H9 (cell line): ENCODE measurements around the gene POLR2L. TPM values are rescaled to one million over a fixed set of nuclear protein-coding genes. Genes with fewer than 3 reads are reported as not detected.

ENCODE experiments used
- DNase-seq: peaks from one replicate; pipeline ENCODE4 v3.0.0-alpha.2; 2017
- H2AFZ ChIP-seq: one replicate; pipeline ENCODE4 v1.6.1; 2013; ENCODE audit warnings: mild to moderate bottlenecking, low read length, control low read depth, moderate library complexity
- H2AK5ac ChIP-seq: 2 replicates; pipeline ENCODE4 v1.6.1; 2013; ENCODE audit warnings: low read length, control low read depth, mixed read lengths; ENCODE audit not compliant: insufficient read length
- H2BK120ac ChIP-seq: one replicate; pipeline ENCODE4 v1.6.1; 2013; ENCODE audit warnings: low read depth, mild to moderate bottlenecking, low read length, control low read depth, inconsistent platforms; ENCODE audit not compliant: poor library complexity, severe bottlenecking
- H2BK12ac ChIP-seq: 2 replicates; pipeline ENCODE4 v1.6.1; 2013; ENCODE audit warnings: low read length, control low read depth, mixed read lengths, low read depth; ENCODE audit not compliant: insufficient read length
- H2BK15ac ChIP-seq: 2 replicates; pipeline ENCODE4 v1.6.1; 2013; ENCODE audit warnings: low read depth, low read length, control low read depth
- H2BK20ac ChIP-seq: one replicate; pipeline ENCODE4 v1.6.1; 2013; ENCODE audit warnings: low read depth, mild to moderate bottlenecking, low read length, control low read depth, inconsistent platforms; ENCODE audit not compliant: poor library complexity, severe bottlenecking
- H2BK5ac ChIP-seq: 2 replicates; pipeline ENCODE4 v1.6.1; 2013; ENCODE audit warnings: low read length, control low read depth, mixed read lengths; ENCODE audit not compliant: insufficient read length
- H3K14ac ChIP-seq: 2 replicates; pipeline ENCODE4 v1.6.1; 2013; ENCODE audit warnings: low read length, control low read depth; ENCODE audit not compliant: insufficient read depth
- H3K18ac ChIP-seq: 2 replicates; pipeline ENCODE4 v1.6.1; 2013; ENCODE audit warnings: low read depth, mild to moderate bottlenecking, mixed read lengths, low read length, control low read depth; ENCODE audit not compliant: insufficient read length
- H3K23ac ChIP-seq: 2 replicates; pipeline ENCODE4 v1.6.1; 2013; ENCODE audit warnings: low read length, control low read depth, mixed read lengths, low read depth; ENCODE audit not compliant: insufficient read length
- H3K23me2 ChIP-seq: 2 replicates; pipeline ENCODE4 v1.6.1; 2013; ENCODE audit warnings: low read depth, mild to moderate bottlenecking, mixed read lengths, low read length, control low read depth; ENCODE audit not compliant: insufficient read length, poor library complexity, severe bottlenecking
- H3K27ac ChIP-seq: 2 replicates; pipeline ENCODE4 v1.5.1; 2013; ENCODE audit warnings: low read length, control low read depth, mixed read lengths, low read depth; ENCODE audit not compliant: insufficient read length
- H3K27me3 ChIP-seq: 2 replicates; pipeline ENCODE4 v1.6.1; 2013; ENCODE audit warnings: low read length, control low read depth, inconsistent platforms; ENCODE audit not compliant: insufficient read depth
- H3K4ac ChIP-seq: 2 replicates; pipeline ENCODE4 v1.6.1; 2013; ENCODE audit warnings: low read depth, mild to moderate bottlenecking, control low read depth, inconsistent platforms, low read length, moderate library complexity
- H3K4me1 ChIP-seq: 2 replicates; pipeline ENCODE4 v1.6.1; 2013; ENCODE audit warnings: low read length, control low read depth, inconsistent platforms; ENCODE audit not compliant: insufficient read depth
- H3K4me2 ChIP-seq: 2 replicates; pipeline ENCODE4 v1.6.1; 2013; ENCODE audit warnings: low read length, control low read depth, mixed read lengths; ENCODE audit not compliant: insufficient read length, insufficient read depth
- H3K56ac ChIP-seq: 2 replicates; pipeline ENCODE4 v1.6.1; 2013; ENCODE audit warnings: low read depth, mild to moderate bottlenecking, mixed read lengths, low read length, control low read depth; ENCODE audit not compliant: insufficient read length
- H3K79me1 ChIP-seq: 2 replicates; pipeline ENCODE4 v1.6.1; 2013; ENCODE audit warnings: low read depth, mild to moderate bottlenecking, moderate library complexity, low read length, control low read depth, inconsistent platforms; ENCODE audit not compliant: insufficient read depth, poor library complexity, severe bottlenecking
- H3K79me2 ChIP-seq: 2 replicates; pipeline ENCODE4 v1.6.1; 2013; ENCODE audit warnings: low read length, control low read depth, inconsistent platforms; ENCODE audit not compliant: insufficient read depth
- H3K9ac ChIP-seq: 2 replicates; pipeline ENCODE4 v1.6.1; 2013; ENCODE audit warnings: low read length, control low read depth, mixed read lengths; ENCODE audit not compliant: insufficient read length; ENCODE audit errors: extremely low read depth
- H3K9me3 ChIP-seq: one replicate; pipeline ENCODE4 v1.6.1; 2013; ENCODE audit warnings: low read depth, low read length, inconsistent platforms; ENCODE audit not compliant: control insufficient read depth
- H3T11ph ChIP-seq: one replicate; pipeline ENCODE4 v1.6.1; 2013; ENCODE audit warnings: mild to moderate bottlenecking, low read length, control low read depth, inconsistent platforms
- H4K20me1 ChIP-seq: one replicate; pipeline ENCODE4 v1.6.1; 2013; ENCODE audit not compliant: control insufficient read depth, insufficient read length, insufficient read depth
- H4K5ac ChIP-seq: 2 replicates; pipeline ENCODE4 v1.6.1; 2013; ENCODE audit warnings: low read depth, mild to moderate bottlenecking, mixed read lengths, low read length, control low read depth; ENCODE audit not compliant: insufficient read length
- H4K8ac ChIP-seq: replicated peaks from 2 replicates; pipeline ENCODE4 v1.6.1; 2013; ENCODE audit warnings: low read length, control low read depth, mixed read lengths, low read depth; ENCODE audit not compliant: insufficient read length
- H4K91ac ChIP-seq: 2 replicates; pipeline ENCODE4 v1.6.1; 2013; ENCODE audit warnings: low read depth, mild to moderate bottlenecking, moderate library complexity, mixed read lengths, low read length, control low read depth; ENCODE audit not compliant: insufficient read length
- H3K27ac Mint-ChIP-seq, 3 experiments: 2 replicates in 2 of 3; 3 replicates in 1 of 3; pipeline ENCODE4 v1.8.0; 2020 to 2021; ENCODE audit warnings: mixed read lengths in 3 of 3, mild to moderate bottlenecking in 1 of 3, moderate library complexity in 1 of 3
- H3K27me3 Mint-ChIP-seq: 2 replicates; pipeline ENCODE4 v1.8.0; 2021; ENCODE audit warnings: low read depth, mild to moderate bottlenecking, moderate library complexity, mixed read lengths
- H3K36me3 Mint-ChIP-seq, 3 experiments: 2 replicates in 2 of 3; 3 replicates in 1 of 3; pipeline ENCODE4 v1.8.0; 2020 to 2021; ENCODE audit warnings: low read depth in 3 of 3, mixed read lengths in 3 of 3; ENCODE audit not compliant: insufficient read depth in 1 of 3
- H3K4me1 Mint-ChIP-seq, 2 experiments: 2 replicates each; pipeline ENCODE4 v1.8.0; 2020; ENCODE audit warnings: mixed read lengths in 2 of 2
- H3K4me3 Mint-ChIP-seq, 2 experiments: 2 replicates in 1 of 2; 3 replicates in 1 of 2; pipeline ENCODE4 v1.8.0; 2020 to 2021; ENCODE audit warnings: mild to moderate bottlenecking in 2 of 2, mixed read lengths in 2 of 2, moderate library complexity in 1 of 2
- H3K9me3 Mint-ChIP-seq, 2 experiments: 2 replicates in 1 of 2; 3 replicates in 1 of 2; pipeline ENCODE4 v1.8.0; 2020; ENCODE audit warnings: mild to moderate bottlenecking in 2 of 2, mixed read lengths in 2 of 2, moderate library complexity in 1 of 2
- CTCF ChIP-seq: fragments of 200-600 bp; sonication (generic); conservative IDR thresholded peaks from 3 replicates; pipeline ENCODE4 v1.8.0; 2021; ENCODE audit warnings: antibody characterized with exemption, mild to moderate bottlenecking
- WGBS: extraction: QIAGEN DNeasy Blood & Tissue Kit; methylation state at CpG from one replicate; pipeline ENCODE4 v1.1.7; 2013; ENCODE audit warnings: missing lambda C conversion rate, low lambda C conversion rate, mixed read lengths; ENCODE audit not compliant: insufficient read length; ENCODE audit errors: extremely low coverage; 5-methylcytosine and 5-hydroxymethylcytosine counted together
- total RNA-seq: library from RNA; stranded (reverse); gene quantifications from 2 replicates; pipeline ENCODE4 v1.2.1, GENCODE V29; 2021

Gene POLR2L
- total RNA-seq, 1 experiment from 2014 or later = 135 TPM

GRCh38 chr11:847876-848275, 5.5 kb upstream of the POLR2L start:
- H2BK12ac ChIP-seq = no peak overlapping the region
- peaks cover 24% of the 10 kb centered on the region for H3K23me2 ChIP-seq
- no peak overlapping the region for H3K27ac ChIP-seq
- H4K8ac ChIP-seq = no peak overlapping the region
- no peak overlapping the region for H3T11ph ChIP-seq
- no peak overlapping the region for H3K14ac ChIP-seq
- H4K5ac ChIP-seq = no peak overlapping the region
- no peak overlapping the region for H4K91ac ChIP-seq
- WGBS = no CpG with 5 or more reads among the region's 18 CpGs
- no peak for DNase-seq
- H3K4me3 Mint-ChIP-seq = no peak overlapping the region
- TF ChIP-seq CTCF = no peak
- no peaks in the 10 kb centered on the region for H3K36me3 Mint-ChIP-seq
- no peak overlapping the region for H3K4me2 ChIP-seq
- H3K4me1 ChIP-seq = peaks cover 2% of the 10 kb centered on the region; the same call in 1 of the 2 replicates
- H3K27me3 Mint-ChIP-seq = peaks cover 7% of the 10 kb centered on the region
- no peak overlapping the region for H2AK5ac ChIP-seq
- H4K20me1 ChIP-seq = peaks cover 6% of the 10 kb centered on the region
- H3K4me1 Mint-ChIP-seq = peaks cover 11 to 41% of the 10 kb centered on the region in 2 experiments
- H3K9ac ChIP-seq = no peak overlapping the region
- no peak overlapping the region for H2BK120ac ChIP-seq
- H3K79me2 ChIP-seq = no peaks in the 10 kb centered on the region
- H2BK5ac ChIP-seq = no peak overlapping the region
- no peak overlapping the region for H2BK20ac ChIP-seq
- H3K4ac ChIP-seq = no peak overlapping the region
- H3K9me3 ChIP-seq = no peaks in the 10 kb centered on the region
- no peaks in the 10 kb centered on the region for H3K9me3 Mint-ChIP-seq
- no peaks in the 10 kb centered on the region for H3K79me1 ChIP-seq
- H3K23ac ChIP-seq = no peak overlapping the region
- H2BK15ac ChIP-seq = no peak overlapping the region
- no peak overlapping the region for H2AFZ ChIP-seq
- no peak overlapping the region for H3K18ac ChIP-seq
- H3K27me3 ChIP-seq = no peaks in the 10 kb centered on the region; the same call in 1 of the 2 replicates
- no peak overlapping the region for H3K27ac Mint-ChIP-seq
- H3K56ac ChIP-seq = no peak overlapping the region
